HG02970 (cell line): Measurements from ENCODE around the gene ZC3H7B.
"Not testable (repeated sequence)": the region's sequence is repeated elsewhere in the genome, so short reads cannot be mapped to it uniquely, and the experiment has no call there.

ENCODE experiments used
- ATAC-seq: cut with Tn5 transposase; IDR thresholded peaks from one replicate; pipeline ENCODE4 v1.9.1; 2021; ENCODE audit warnings: mild to moderate bottlenecking, moderate library complexity, moderate number of reproducible peaks; ENCODE audit not compliant: unreplicated experiment, low FRiP score

ZC3H7B gene

GRCh38 chr22:41285441-41285819, 15.9 kb upstream of the ZC3H7B start:
- peak; percentile 6 for ATAC-seq

GRCh38 chr22:41285820-41286638, 15.3 kb upstream of the ZC3H7B start, which contains the start of gene RANGAP1:
RANGAP1 (minus strand) TSS chr22:41286187; CDS start chr22:41281044, 5,143 bp downstream.
- peak; percentile 95 for ATAC-seq

GRCh38 chr22:41286639-41287091, 14.7 kb upstream of the ZC3H7B start:
- ATAC-seq: peak; percentile 9

DNA sequence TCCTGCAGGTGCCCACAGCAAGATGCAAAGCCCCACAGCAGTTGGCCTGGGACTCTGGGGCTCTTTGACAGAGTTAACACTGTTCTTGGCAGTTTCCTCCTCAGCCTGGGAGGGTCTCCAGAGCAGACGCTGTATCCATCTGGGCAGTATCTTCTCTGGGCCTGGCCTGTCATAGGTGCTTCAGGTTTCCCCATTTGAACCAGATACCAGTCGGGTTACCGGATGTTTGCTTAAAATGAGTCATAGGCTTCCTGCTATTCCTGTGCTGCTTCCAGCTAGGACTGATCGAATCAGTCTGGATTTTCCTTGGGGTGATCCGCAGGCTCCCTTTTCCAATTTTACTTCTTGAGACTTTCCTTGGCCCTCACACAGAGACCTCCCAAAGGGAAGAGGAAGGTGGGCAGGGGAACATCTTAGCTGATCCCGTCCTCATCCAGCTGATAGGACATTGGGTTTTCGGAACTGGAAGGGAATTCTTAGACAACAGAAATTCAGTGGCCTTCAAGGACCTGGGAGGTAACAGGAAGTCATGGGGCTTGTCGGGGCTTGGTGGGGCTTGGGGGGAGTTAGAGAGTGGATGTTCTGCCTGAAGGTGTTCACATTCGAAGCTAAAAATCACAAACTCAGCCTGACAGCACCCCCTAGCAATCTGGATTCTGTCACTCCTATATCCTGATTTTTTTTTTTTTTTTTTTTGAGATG, 12.9 kb upstream of the ZC3H7B start:
- no peak for ATAC-seq

DNA sequence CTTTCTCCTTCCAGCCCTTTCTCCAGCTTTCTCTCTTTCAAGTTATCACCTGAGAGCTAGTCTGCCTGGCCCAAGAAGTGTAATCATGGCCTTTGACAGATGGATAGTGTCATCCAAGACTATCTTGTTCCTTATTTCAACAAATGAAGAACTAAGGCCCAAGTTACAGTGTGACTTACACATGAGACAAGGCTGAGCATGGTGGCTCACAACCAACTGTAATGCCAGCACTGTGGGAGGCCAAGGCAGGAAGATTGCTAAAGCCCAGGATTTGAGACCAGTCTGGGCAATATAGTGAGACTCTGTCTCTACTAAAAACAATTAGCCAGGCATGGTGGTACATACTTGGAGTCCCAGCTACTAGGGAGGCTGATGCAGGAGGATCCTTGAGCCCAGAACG, 11.7 kb upstream of the ZC3H7B start:
- ATAC-seq: no peak

- no peak for ATAC-seq
These were observed 10.8 kb upstream of the ZC3H7B start for GRCh38 chr22:41290262-41291221.

- not testable (repeated sequence) for ATAC-seq
These were observed 6.5 kb upstream of the ZC3H7B start for GRCh38 chr22:41294816-41295215.

- ATAC-seq: no peak
These were observed 4.3 kb upstream of the ZC3H7B start for GRCh38 chr22:41296826-41297667.

DNA sequence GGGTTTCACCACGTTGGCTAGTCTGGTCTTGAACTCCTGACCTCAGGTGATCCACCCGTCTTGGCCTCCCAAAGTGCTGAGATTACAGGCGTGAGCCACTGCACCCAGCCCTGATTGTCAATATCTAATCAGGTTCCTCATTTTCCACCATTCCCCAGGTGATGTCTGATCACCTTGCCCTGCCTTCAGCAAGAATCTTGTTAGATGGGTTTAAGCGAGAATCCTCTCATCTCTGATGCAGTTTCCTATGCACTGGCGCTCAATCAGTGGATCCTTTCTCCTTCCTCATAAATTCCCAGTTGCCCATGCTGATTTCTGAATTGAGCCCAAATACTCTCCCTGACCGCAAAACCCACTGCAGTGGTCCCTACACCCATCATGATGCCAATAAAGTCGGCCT, 664 bp upstream of the ZC3H7B start:
- ATAC-seq: no peak

GRCh38 chr22:41302021-41302767, 869 bp downstream of the ZC3H7B start:
- no peak for ATAC-seq

GRCh38 chr22:41302811-41303210, 1.5 kb downstream of the ZC3H7B start:
- no peak for ATAC-seq

DNA sequence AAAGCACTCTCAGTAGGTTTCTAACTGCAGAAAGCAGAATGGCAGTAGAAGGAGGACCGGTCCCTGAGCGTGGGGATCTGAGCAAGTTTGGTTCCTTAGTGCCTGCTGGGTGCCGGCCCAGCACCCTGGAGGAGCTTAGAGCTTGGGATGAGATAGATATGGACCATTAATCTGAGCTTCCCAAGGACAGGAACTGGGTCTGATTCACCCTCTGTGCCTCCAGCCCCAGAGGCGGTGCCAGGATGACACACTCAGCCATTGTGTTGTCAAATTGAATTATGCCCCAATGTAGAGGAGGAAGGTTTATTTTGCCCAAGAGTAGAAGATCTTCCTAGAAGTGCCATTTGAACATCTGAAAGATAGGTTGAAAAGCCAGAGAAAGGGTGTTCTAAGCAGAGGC, 4.3 kb downstream of the ZC3H7B start:
- ATAC-seq: no peak

GRCh38 chr22:41308054-41308453, 6.7 kb downstream of the ZC3H7B start:
- no peak for ATAC-seq

- ATAC-seq: no peak
These were observed 7.2 kb downstream of the ZC3H7B start for GRCh38 chr22:41308544-41308947.

- no peak for ATAC-seq
These were observed 9.0 kb downstream of the ZC3H7B start for GRCh38 chr22:41310336-41310735.

GRCh38 chr22:41311487-41311886, 10.2 kb downstream of the ZC3H7B start:
- no peak for ATAC-seq

- no peak for ATAC-seq
These were observed 13.5 kb downstream of the ZC3H7B start for GRCh38 chr22:41314821-41315220.

DNA sequence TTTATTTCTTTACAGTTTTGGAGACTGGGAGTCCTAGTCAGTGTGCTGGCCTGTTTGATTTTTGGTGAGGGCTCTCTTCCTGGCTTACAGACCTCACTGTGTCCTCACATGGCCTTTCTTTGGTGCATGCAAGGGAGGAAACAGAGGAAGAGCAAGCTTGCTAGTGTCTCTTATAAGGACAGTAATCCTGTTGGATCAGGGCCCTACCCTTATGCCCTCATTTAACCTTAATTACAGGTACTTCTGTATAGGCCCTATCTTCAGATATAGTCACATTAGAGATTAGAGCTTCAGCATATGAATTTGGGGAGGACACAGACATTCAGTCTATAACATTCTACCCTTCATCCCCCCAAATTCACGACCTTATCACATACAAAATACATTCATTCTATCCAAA, 14.3 kb downstream of the ZC3H7B start:
- ATAC-seq: no peak
